CD4-positive, alpha-beta memory T cell (primary cell): ENCODE measurements around the gene KRTAP23-1. TPM values are rescaled to one million over a fixed set of nuclear protein-coding genes. Genes with fewer than 3 reads are reported as not detected.

Experiments used
- CTCF ChIA-PET: fragments of 350-600 bp; sonication (Branson Sonifier 250); formaldehyde crosslinking; loops from one replicate; lab custom pipeline; 2021; ENCODE audit warnings: inconsistent platforms; ENCODE audit not compliant: partially characterized antibody; lab: Charles Lee
- POLR2A ChIA-PET: fragments of 350-600 bp; sonication (Branson Sonifier 250); formaldehyde crosslinking; loops from one replicate; lab custom pipeline; 2021; ENCODE audit not compliant: partially characterized antibody; lab: Charles Lee
- DNase-seq, 5 donors: peaks; one replicate each; pipeline versions ENCODE4 v3.0.0 to v3.0.0-alpha.2; 2020 to 2022; ENCODE audit warnings: mixed read lengths in 1 of 5
- H3K27ac ChIP-seq: one replicate; pipeline ENCODE4 v1.7.0; 2013; ENCODE audit warnings: low read depth, low read length
- H3K27me3 ChIP-seq: 2 replicates; pipeline ENCODE4 v1.7.0; 2013; ENCODE audit warnings: mild to moderate bottlenecking, low read length, moderate library complexity; ENCODE audit not compliant: insufficient read depth
- H3K36me3 ChIP-seq: 2 replicates; pipeline ENCODE4 v1.7.0; 2013; ENCODE audit warnings: mild to moderate bottlenecking, low read length, moderate library complexity; ENCODE audit not compliant: insufficient read depth
- H3K4me1 ChIP-seq: 2 replicates; pipeline ENCODE4 v1.7.0; 2013; ENCODE audit warnings: mild to moderate bottlenecking, low read length, moderate library complexity; ENCODE audit not compliant: insufficient read depth
- H3K4me3 ChIP-seq, 2 donors: one replicate each; pipeline ENCODE4 v1.7.0; 2013; ENCODE audit warnings: low read length in 2 of 2, mild to moderate bottlenecking in 1 of 2
- H3K9me3 ChIP-seq, 2 donors: one replicate each; pipeline ENCODE4 v1.7.0; 2013; ENCODE audit warnings: low read length in 2 of 2, control low read depth in 1 of 2; ENCODE audit not compliant: control insufficient read depth in 1 of 2
- H3K27ac Mint-ChIP-seq, 7 donors: one replicate each; pipeline ENCODE4 v1.8.0; 2020 to 2021; ENCODE audit warnings: mixed read lengths in 7 of 7, mild to moderate bottlenecking in 6 of 7, inconsistent platforms in 3 of 7, moderate library complexity in 3 of 7
- H3K27me3 Mint-ChIP-seq, 2 donors: one replicate each; pipeline ENCODE4 v1.8.0; 2020 to 2021; ENCODE audit warnings: mixed read lengths in 2 of 2
- H3K36me3 Mint-ChIP-seq, 2 donors: one replicate each; pipeline ENCODE4 v1.8.0; 2020 to 2021; ENCODE audit warnings: mixed read lengths in 2 of 2, inconsistent platforms in 1 of 2, mild to moderate bottlenecking in 1 of 2
- H3K4me1 Mint-ChIP-seq, 4 donors: one replicate each; pipeline ENCODE4 v1.8.0; 2020 to 2021; ENCODE audit warnings: mixed read lengths in 4 of 4, mild to moderate bottlenecking in 1 of 4
- H3K4me3 Mint-ChIP-seq, 8 donors: one replicate each; pipeline ENCODE4 v1.8.0; 2020 to 2021; ENCODE audit warnings: mixed read lengths in 8 of 8, mild to moderate bottlenecking in 7 of 8, moderate library complexity in 6 of 8, inconsistent platforms in 3 of 8
- H3K9me3 Mint-ChIP-seq, 8 donors: one replicate each; pipeline ENCODE4 v1.8.0; 2020 to 2021; ENCODE audit warnings: mixed read lengths in 8 of 8, mild to moderate bottlenecking in 5 of 8, inconsistent platforms in 3 of 8, moderate library complexity in 1 of 8
- intact Hi-C: fragments of 100-400 bp; cut with micrococcal nuclease; formaldehyde crosslinking; loops from one replicate; pipeline ENCODE4 v1.15.1; 2023
- polyA plus RNA-seq, 2 donors: library from polyadenylated mRNA; unstranded; fragments of 300-500 nt; fragmentation: Illumina TruSeq; gene quantifications; one replicate each; pipeline ENCODE4 v1.2.3, GENCODE V29; 2021
- total RNA-seq, 2 experiments: library from RNA; stranded (reverse); gene quantifications; one replicate each; pipeline ENCODE4 v1.2.3, GENCODE V29; 2021

KRTAP23-1 gene
- total and polyA plus RNA-seq, 4 experiments from 2014 or later: not detected

GRCh38 chr21:30351534-30351933 is 3.1 kb upstream of the KRTAP23-1 start:
- no peak for DNase-seq
- H3K4me3 Mint-ChIP-seq: no peak overlapping the region
- POLR2A ChIA-PET: no interaction called here
- H3K9me3 ChIP-seq: no peaks in the 10 kb centered on the region
- CTCF ChIA-PET: interaction anchor here (1.4 kb wide), 1 partner anchor 10 kb away, joined by 4 read pairs; no protein-coding TSS in a partner anchor
- H3K27ac ChIP-seq: no peak overlapping the region
- H3K27me3 ChIP-seq: no peaks in the 10 kb centered on the region
- H3K36me3 ChIP-seq: no peaks in the 10 kb centered on the region
- peaks cover 0 to 2% of the 10 kb centered on the region in 2 donors for H3K27me3 Mint-ChIP-seq
- intact Hi-C loops: no loop called here
- H3K4me1 ChIP-seq: no peaks in the 10 kb centered on the region
- H3K27ac Mint-ChIP-seq: no peak overlapping the region
- H3K36me3 Mint-ChIP-seq: no peaks in the 10 kb centered on the region
- peaks cover 0 to 3% (median 0%) of the 10 kb centered on the region in 8 donors for H3K9me3 Mint-ChIP-seq
- H3K4me1 Mint-ChIP-seq: no peaks in the 10 kb centered on the region
- H3K4me3 ChIP-seq: no peak overlapping the region

GRCh38 chr21:30349572-30349971 is 1.2 kb upstream of the KRTAP23-1 start:
- CTCF ChIA-PET: no interaction called here
- Histone ChIP-seq H3K27me3 (no peaks in the 10 kb centered on the region), H3K4me1 (no peaks in the 10 kb centered on the region), H3K36me3 (no peaks in the 10 kb centered on the region), H3K9me3 (no peaks in the 10 kb centered on the region), H3K4me3 (no peak overlapping the region), H3K27ac (no peak overlapping the region)
- intact Hi-C loops: no loop called here
- H3K27ac Mint-ChIP-seq: no peak overlapping the region
- no peaks in the 10 kb centered on the region for H3K4me1 Mint-ChIP-seq
- H3K4me3 Mint-ChIP-seq: no peak overlapping the region
- H3K27me3 Mint-ChIP-seq: peaks cover 1% of the 10 kb centered on the region in 2 donors
- no peak for DNase-seq
- POLR2A ChIA-PET: no interaction called here
- no peaks in the 10 kb centered on the region for H3K36me3 Mint-ChIP-seq
- H3K9me3 Mint-ChIP-seq: peaks cover 0 to 3% (median 0%) of the 10 kb centered on the region in 8 donors

- Mint-ChIP-seq H3K27me3 (peaks cover 0 to 3% of the 10 kb centered on the region in 2 donors), H3K4me1 (no peaks in the 10 kb centered on the region), H3K36me3 (no peaks in the 10 kb centered on the region), H3K9me3 (peaks cover 0 to 5% (median 0%) of the 10 kb centered on the region in 8 donors), H3K4me3 (no peak overlapping the region), H3K27ac (no peak overlapping the region)
- no peak for DNase-seq
- intact Hi-C loops: no loop called here
- ChIA-PET POLR2A (interaction anchor here (0.6 kb wide), 1 partner anchor 29 kb away, joined by 3 read pairs; no protein-coding TSS in a partner anchor), CTCF (no interaction called here)
- Histone ChIP-seq H3K36me3 (no peaks in the 10 kb centered on the region), H3K4me3 (no peak overlapping the region), H3K27ac (no peak overlapping the region), H3K9me3 (no peaks in the 10 kb centered on the region), H3K4me1 (no peaks in the 10 kb centered on the region), H3K27me3 (no peaks in the 10 kb centered on the region)
These were observed 3.4 kb downstream of the KRTAP23-1 start for GRCh38 chr21:30345014-30345413.

DNA sequence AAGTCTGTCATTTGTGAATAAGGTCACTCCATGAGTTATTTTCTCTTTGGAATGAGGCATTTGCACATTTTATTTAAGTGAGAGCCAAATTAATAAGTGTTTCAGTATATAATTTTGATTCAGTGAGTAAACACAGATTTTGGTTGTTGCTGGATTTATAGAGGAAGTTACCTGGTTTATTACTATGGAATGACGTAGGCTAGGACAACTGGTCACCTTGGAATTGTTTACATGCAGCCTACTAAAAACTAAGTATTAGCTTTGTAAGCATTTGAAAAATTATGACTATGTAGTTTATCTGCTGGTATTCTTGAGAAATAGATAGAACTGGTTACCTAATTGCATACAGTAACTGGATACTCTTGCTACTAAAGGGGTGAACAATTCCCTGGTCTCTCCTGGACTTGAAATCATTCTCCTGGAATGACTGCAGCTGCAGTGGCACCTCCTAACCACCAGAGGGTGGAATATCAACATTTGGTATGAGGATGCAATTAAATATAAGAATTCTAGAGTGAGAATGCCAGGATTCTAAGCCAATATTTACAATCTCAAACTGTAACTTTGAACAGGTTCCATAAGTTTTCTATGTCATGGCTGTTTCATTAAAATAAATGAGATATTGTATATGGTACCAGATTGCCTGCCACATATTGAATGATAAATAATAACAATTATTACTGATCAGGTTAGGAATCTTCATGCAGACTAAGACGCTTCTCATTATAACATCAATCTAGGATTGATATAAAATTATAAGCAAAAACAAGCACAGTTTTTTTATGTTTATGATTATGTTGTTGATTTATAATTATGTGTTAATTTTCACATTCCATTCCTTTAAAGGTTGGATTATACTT is 7.5 kb downstream of the KRTAP23-1 start:
- Histone ChIP-seq H3K4me1 (no peaks in the 10 kb centered on the region), H3K36me3 (no peaks in the 10 kb centered on the region), H3K4me3 (no peak overlapping the region), H3K9me3 (no peaks in the 10 kb centered on the region), H3K27me3 (no peaks in the 10 kb centered on the region), H3K27ac (no peak overlapping the region)
- intact Hi-C loops: no loop called here
- peaks cover 0 to 4% (median 0%) of the 10 kb centered on the region in 8 donors for H3K9me3 Mint-ChIP-seq
- ChIA-PET CTCF (interaction anchor here (0.6 to 1.1 kb wide), 4 partner anchors 11 to 747 kb away, joined by 3 to 4 read pairs (median 4); partner anchors contain the start of gene KRTAP26-1), POLR2A (no interaction called here)
- no peak overlapping the region for H3K4me3 Mint-ChIP-seq
- H3K27ac Mint-ChIP-seq: no peak overlapping the region
- DNase-seq: peak in 3 of 5 donors; percentile 4 to 16 (median 16)
- no peaks in the 10 kb centered on the region for H3K36me3 Mint-ChIP-seq
- peaks cover 0 to 2% of the 10 kb centered on the region in 2 donors for H3K27me3 Mint-ChIP-seq
- H3K4me1 Mint-ChIP-seq: no peaks in the 10 kb centered on the region

DNA sequence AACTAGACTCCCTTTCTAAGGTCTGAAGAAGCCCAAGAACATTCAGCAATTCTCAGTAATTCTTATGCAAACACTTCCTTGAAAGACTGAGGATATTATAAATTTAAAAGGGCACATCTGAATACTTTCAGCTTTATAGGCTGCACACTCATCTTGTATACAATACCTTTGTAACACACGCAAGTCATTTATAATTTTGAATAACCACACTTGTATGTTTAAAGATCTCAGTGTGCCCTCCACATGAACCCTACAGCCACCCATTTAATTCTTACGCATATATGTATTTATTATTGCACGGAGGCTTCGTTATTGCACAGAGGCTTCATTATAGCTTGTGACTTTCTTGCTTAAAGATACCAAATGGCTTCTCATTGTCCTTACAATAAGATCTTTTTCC is 9.7 kb downstream of the KRTAP23-1 start:
- Histone ChIP-seq H3K4me3 (no peak overlapping the region), H3K27ac (no peak overlapping the region), H3K9me3 (no peaks in the 10 kb centered on the region), H3K36me3 (no peaks in the 10 kb centered on the region), H3K27me3 (no peaks in the 10 kb centered on the region), H3K4me1 (no peaks in the 10 kb centered on the region)
- ChIA-PET CTCF (interaction anchor here (0.7 to 1.4 kb wide), 2 partner anchors 18 to 750 kb away, joined by 4 to 5 read pairs; no protein-coding TSS in a partner anchor), POLR2A (no interaction called here)
- peaks cover 0 to 2% (median 0%) of the 10 kb centered on the region in 8 donors for H3K9me3 Mint-ChIP-seq
- no peaks in the 10 kb centered on the region for H3K4me1 Mint-ChIP-seq
- no peak overlapping the region for H3K4me3 Mint-ChIP-seq
- peaks cover 0 to 2% of the 10 kb centered on the region in 2 donors for H3K27me3 Mint-ChIP-seq
- DNase-seq: no peak
- H3K27ac Mint-ChIP-seq: no peak overlapping the region
- no peaks in the 10 kb centered on the region for H3K36me3 Mint-ChIP-seq
- intact Hi-C loops: no loop called here

GRCh38 chr21:30337772-30338171 is 10.6 kb downstream of the KRTAP23-1 start:
- Mint-ChIP-seq H3K36me3 (no peaks in the 10 kb centered on the region), H3K4me3 (no peak overlapping the region), H3K4me1 (no peaks in the 10 kb centered on the region), H3K9me3 (peaks cover 0 to 2% (median 0%) of the 10 kb centered on the region in 8 donors), H3K27me3 (peaks cover 0 to 2% of the 10 kb centered on the region in 2 donors), H3K27ac (no peak overlapping the region)
- H3K27me3 ChIP-seq: no peaks in the 10 kb centered on the region
- H3K4me1 ChIP-seq: no peaks in the 10 kb centered on the region
- H3K9me3 ChIP-seq: no peaks in the 10 kb centered on the region
- DNase-seq: no peak
- no peak overlapping the region for H3K27ac ChIP-seq
- intact Hi-C loops: no loop called here
- H3K36me3 ChIP-seq: no peaks in the 10 kb centered on the region
- ChIA-PET POLR2A (no interaction called here), CTCF (interaction anchor here (0.8 kb wide), 1 partner anchor 11 kb away, joined by 4 read pairs; no protein-coding TSS in a partner anchor)
- H3K4me3 ChIP-seq: no peak overlapping the region

GRCh38 chr21:30337276-30337744 is 11.1 kb downstream of the KRTAP23-1 start, which contains the start of gene KRTAP27-1:
KRTAP27-1 (minus strand) TSS chr21:30337694; CDS start chr21:30337668, 26 bp downstream.
- Mint-ChIP-seq H3K9me3 (peaks cover 0 to 2% (median 0%) of the 10 kb centered on the region in 8 donors), H3K4me3 (no peak within 1 kb of the TSS), H3K27ac (no peak within 1 kb of the TSS), H3K4me1 (no peaks in the 10 kb centered on the region), H3K36me3 (no peaks in the 10 kb centered on the region), H3K27me3 (peaks cover 0 to 2% of the 10 kb centered on the region in 2 donors)
- POLR2A ChIA-PET: no interaction called here
- intact Hi-C loops: no loop called here
- H3K4me3 ChIP-seq: no peak within 1 kb of the TSS
- no peaks in the 10 kb centered on the region for H3K4me1 ChIP-seq
- no peak within 1 kb of the TSS for H3K27ac ChIP-seq
- CTCF ChIA-PET: interaction anchor here (0.8 kb wide), 1 partner anchor 12 kb away, joined by 4 read pairs; no protein-coding TSS in a partner anchor
- no peak for DNase-seq
- H3K36me3 ChIP-seq: no peaks in the 10 kb centered on the region
- H3K27me3 ChIP-seq: no peaks in the 10 kb centered on the region
- H3K9me3 ChIP-seq: no peaks in the 10 kb centered on the region
